A673 (cell line): ENCODE measurements around the gene ZDHHC11B.

ENCODE experiments used
- EZH2 ChIP-seq: fragments of 200-600 bp; sonication (generic); IDR thresholded peaks from 2 replicates; pipeline ENCODE4 v1.6.1; 2017; ENCODE audit warnings: borderline replicate concordance, low read depth, mild to moderate bottlenecking, mixed read lengths, antibody characterized with exemption, low read length; ENCODE audit not compliant: poor library complexity, severe bottlenecking
- TF ChIP-seq, protein P1 (sequence below): fragments of 300-800, 200-600 bp; sonication (generic); conservative IDR thresholded peaks from 2 replicates; pipeline ENCODE4 v1.5.1; 2017; ENCODE audit warnings: low read depth, mild to moderate bottlenecking, antibody characterized with exemption, low read length, moderate library complexity, mixed read lengths

DNA sequence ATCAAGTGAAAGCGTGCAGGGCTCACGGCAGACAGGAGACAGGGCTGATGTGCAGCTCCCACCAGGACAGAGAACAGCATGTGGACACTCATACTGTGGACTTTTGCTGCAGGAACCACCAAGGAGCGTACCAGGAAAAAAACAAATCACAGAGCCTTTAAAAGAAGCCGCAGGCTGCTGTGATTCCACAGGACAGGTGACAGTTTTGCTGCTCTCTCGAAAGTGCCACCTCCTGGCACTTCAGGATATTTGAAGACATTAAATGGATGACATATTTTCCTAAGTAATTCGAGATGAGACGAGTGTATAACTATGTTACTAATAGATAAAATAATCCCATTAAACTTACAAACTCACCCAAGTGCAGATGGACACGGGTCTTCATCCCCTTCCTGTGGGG, 37.0 kb upstream of the ZDHHC11B start:
- TF ChIP-seq, protein P1, sequence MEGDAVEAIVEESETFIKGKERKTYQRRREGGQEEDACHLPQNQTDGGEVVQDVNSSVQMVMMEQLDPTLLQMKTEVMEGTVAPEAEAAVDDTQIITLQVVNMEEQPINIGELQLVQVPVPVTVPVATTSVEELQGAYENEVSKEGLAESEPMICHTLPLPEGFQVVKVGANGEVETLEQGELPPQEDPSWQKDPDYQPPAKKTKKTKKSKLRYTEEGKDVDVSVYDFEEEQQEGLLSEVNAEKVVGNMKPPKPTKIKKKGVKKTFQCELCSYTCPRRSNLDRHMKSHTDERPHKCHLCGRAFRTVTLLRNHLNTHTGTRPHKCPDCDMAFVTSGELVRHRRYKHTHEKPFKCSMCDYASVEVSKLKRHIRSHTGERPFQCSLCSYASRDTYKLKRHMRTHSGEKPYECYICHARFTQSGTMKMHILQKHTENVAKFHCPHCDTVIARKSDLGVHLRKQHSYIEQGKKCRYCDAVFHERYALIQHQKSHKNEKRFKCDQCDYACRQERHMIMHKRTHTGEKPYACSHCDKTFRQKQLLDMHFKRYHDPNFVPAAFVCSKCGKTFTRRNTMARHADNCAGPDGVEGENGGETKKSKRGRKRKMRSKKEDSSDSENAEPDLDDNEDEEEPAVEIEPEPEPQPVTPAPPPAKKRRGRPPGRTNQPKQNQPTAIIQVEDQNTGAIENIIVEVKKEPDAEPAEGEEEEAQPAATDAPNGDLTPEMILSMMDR, result no peak
- no peak for TF ChIP-seq EZH2
